ENCODE data around the gene SETD7. TPM values are rescaled to one million over a fixed set of nuclear protein-coding genes. Genes with fewer than 3 reads are reported as not detected.
A peak's percentile ranks its signal among the peaks of the same experiment; 100 is the strongest.

SETD7 gene
- total and polyA plus RNA-seq, 12 donors, result 12.0 to 79.2 (median 52.8) TPM

DNA sequence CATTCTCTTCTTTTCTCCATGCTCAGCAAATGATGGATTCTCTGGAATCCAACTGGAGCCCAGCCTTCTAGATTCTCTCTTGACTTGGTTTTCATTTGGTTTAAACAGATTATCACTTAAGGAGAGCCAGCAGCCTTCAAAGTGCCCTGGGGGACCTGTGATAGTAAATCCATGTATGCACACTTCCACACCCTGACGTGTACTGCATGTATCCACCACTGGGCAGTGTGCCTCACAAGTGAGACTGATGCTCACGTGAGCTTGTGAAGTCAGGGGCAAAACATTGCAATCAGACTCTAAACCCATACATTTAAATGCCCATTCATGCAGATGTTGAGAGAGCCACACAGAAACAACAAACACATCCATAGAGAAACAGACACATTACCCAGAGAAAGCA, 28.0 kb upstream of the SETD7 start:
- Histone ChIP-seq H3K36me3 (no peaks in the 10 kb centered on the region), H3K4me1 (no peaks in the 10 kb centered on the region), H3K4me3 (no peak overlapping the region), H3K9me3 (no peaks in the 10 kb centered on the region), H3K27ac (no peak overlapping the region), H3K27me3 (no peaks in the 10 kb centered on the region)
- intact Hi-C loops (cut with DNase I), result no loop called here
- no peak for DNase-seq
- TF ChIP-seq, protein P1, sequence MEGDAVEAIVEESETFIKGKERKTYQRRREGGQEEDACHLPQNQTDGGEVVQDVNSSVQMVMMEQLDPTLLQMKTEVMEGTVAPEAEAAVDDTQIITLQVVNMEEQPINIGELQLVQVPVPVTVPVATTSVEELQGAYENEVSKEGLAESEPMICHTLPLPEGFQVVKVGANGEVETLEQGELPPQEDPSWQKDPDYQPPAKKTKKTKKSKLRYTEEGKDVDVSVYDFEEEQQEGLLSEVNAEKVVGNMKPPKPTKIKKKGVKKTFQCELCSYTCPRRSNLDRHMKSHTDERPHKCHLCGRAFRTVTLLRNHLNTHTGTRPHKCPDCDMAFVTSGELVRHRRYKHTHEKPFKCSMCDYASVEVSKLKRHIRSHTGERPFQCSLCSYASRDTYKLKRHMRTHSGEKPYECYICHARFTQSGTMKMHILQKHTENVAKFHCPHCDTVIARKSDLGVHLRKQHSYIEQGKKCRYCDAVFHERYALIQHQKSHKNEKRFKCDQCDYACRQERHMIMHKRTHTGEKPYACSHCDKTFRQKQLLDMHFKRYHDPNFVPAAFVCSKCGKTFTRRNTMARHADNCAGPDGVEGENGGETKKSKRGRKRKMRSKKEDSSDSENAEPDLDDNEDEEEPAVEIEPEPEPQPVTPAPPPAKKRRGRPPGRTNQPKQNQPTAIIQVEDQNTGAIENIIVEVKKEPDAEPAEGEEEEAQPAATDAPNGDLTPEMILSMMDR (IDR thresholded peaks at IDR 0.05), result no peak
- WGBS, 2 donors, result 84 to 88% methylated on average over 2 of the region's 2 CpGs
- no peak for ATAC-seq

- no peaks in the 10 kb centered on the region for H3K9me3 ChIP-seq
- DNase-seq (no peak), ATAC-seq (no peak)
- H3K27ac ChIP-seq, result no peak overlapping the region
- WGBS, 2 donors, result 88 to 92% methylated on average over 4 of the region's 4 CpGs
- no peak overlapping the region for H3K4me3 ChIP-seq
- intact Hi-C loops (cut with DNase I), result no loop called here
- TF ChIP-seq, protein P1 (IDR thresholded peaks at IDR 0.05), result peak in 1 of 9 donors; percentile 15
- H3K36me3 ChIP-seq, result no peaks in the 10 kb centered on the region
- H3K27me3 ChIP-seq, result no peaks in the 10 kb centered on the region
- no peaks in the 10 kb centered on the region for H3K4me1 ChIP-seq
These were observed 26.0 kb upstream of the SETD7 start for GRCh38 chr4:139582044-139582443.

DNA sequence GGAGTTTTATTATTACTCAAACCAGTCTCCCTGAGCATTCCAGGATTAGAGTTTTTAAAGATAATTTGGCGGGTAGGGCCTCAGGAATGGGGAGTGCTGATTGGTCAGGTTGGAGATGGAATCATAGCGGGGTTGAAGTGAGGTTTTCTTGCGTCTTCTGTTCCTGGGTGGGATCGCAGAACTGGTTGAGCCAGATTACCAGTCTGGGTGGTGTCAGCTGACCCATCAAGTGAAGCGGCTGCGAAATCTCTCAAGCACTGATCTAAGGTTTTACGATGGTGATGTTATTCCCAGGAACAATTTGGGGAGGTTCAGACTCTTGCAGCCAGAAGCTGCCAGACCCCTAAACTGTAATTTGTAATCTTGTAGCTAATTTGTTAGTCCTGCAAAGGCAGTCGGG, 25.1 kb upstream of the SETD7 start:
- Histone ChIP-seq H3K27me3 (no peaks in the 10 kb centered on the region), H3K4me3 (no peak overlapping the region), H3K9me3 (no peaks in the 10 kb centered on the region), H3K36me3 (no peaks in the 10 kb centered on the region), H3K27ac (no peak overlapping the region), H3K4me1 (no peaks in the 10 kb centered on the region)
- DNase-seq (no peak), ATAC-seq (no peak)
- TF ChIP-seq, protein P1 (IDR thresholded peaks at IDR 0.05), result no peak
- intact Hi-C loops (cut with DNase I), result no loop called here
- 94% methylated on average over 8 of the region's 8 CpGs for WGBS, 2 donors

DNA sequence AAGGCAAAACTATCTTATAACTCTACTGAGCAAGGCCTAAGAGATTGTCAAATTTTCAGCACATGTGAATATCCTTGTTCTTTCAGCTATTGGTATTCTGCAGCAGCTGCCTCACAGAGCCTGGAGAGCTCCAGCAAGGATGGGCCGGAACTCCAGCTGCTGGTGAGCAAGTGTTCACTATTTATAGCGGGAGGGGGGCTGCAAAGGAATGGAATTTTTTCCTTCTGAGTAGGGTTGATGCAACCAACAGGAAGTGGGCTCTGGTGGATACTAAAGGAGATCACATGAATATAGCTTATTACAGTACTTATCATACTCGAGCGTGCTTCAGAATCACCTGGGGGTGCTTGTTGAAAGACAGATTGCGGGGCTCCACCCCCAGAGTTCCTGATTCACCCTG, 20.2 kb upstream of the SETD7 start:
- no peak for ATAC-seq
- no peaks in the 10 kb centered on the region for H3K36me3 ChIP-seq
- DNase-seq, result no peak
- no peaks in the 10 kb centered on the region for H3K27me3 ChIP-seq
- H3K27ac ChIP-seq, result no peak overlapping the region
- intact Hi-C loops (cut with DNase I), result no loop called here
- TF ChIP-seq, protein P1 (IDR thresholded peaks at IDR 0.05), result no peak
- no peaks in the 10 kb centered on the region for H3K4me1 ChIP-seq
- H3K4me3 ChIP-seq, result no peak overlapping the region
- 84% methylated on average over 5 of the region's 5 CpGs for WGBS, 2 donors
- no peaks in the 10 kb centered on the region for H3K9me3 ChIP-seq

DNA sequence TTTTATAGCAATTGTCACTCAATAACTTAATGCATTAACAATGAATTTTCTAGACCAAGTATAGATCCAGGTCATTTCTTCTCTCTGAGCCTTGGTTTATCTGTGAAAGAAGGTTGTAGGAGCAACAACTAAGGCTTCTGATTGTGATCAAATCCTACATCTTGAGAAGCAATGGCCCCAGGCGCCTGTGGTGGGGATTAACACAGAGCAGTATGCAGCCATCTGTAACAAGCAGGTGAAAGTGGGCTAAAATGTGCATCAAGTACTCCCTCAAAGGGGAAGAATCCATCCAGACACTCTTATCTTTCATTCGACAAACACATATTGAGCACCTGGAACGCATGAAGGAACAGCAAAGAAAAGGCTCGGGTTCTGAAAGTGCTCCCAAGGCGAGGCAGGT, 19.1 kb upstream of the SETD7 start:
- Histone ChIP-seq H3K9me3 (no peaks in the 10 kb centered on the region), H3K4me1 (no peaks in the 10 kb centered on the region), H3K36me3 (no peaks in the 10 kb centered on the region), H3K27me3 (no peaks in the 10 kb centered on the region), H3K27ac (no peak overlapping the region), H3K4me3 (no peak overlapping the region)
- DNase-seq (no peak), ATAC-seq (no peak)
- TF ChIP-seq, protein P1 (IDR thresholded peaks at IDR 0.05), result no peak
- intact Hi-C loops (cut with DNase I), result no loop called here
- WGBS, 2 donors, result 93 to 94% methylated on average over 5 of the region's 5 CpGs
